Measurements from ENCODE around the gene PDE1C. TPM values are rescaled to one million over a fixed set of nuclear protein-coding genes. Genes with fewer than 3 reads are reported as not detected.

PDE1C gene
- total and polyA plus RNA-seq, 5 donors from 2014 or later = not detected

DNA sequence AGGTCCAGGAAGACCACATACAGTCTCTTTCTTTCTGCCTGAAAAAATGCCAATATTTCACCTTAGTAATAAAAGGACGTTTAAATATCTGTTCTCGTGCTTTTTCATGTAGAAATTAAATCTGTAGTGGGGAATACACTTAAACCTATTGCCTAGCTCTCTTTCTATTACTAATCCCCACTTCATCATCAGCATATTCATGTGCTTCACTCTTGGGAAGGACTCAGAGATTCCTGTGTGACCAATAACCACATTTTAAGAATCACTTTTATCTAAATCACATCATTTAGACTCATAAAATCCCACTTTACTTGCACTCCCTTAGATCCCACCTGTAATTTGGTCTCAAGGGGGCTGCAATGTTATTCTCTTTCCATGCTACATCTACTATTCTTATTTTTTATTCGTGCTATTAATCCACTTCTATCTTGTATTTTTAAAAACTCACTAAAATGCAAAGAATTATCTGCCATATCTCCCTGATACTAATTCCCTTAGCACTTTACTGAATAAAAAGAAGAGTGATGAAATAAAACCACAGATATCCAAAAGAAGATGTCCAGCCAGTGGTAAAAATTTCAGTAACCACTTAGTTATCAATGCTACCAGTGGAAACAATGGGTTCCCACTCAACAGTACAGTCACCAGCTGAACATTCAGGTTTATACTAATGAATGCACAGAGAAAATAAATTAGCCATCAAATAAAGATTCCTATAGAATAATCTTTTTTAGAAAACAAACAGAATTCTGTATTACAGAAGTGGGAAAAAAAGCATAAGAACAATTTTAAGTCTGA, 281.1 kb downstream of the PDE1C start:
- Histone ChIP-seq H3K4me1 (ENCODE audit: control insufficient read depth, insufficient read depth, low read length, poor library complexity, severe bottlenecking) (no peaks in the 10 kb centered on the region), H3K27ac (ENCODE audit: insufficient read depth, low read length, poor library complexity, severe bottlenecking) (no peak overlapping the region), H3K27me3 (ENCODE audit: control insufficient read depth, insufficient read depth, low read length) (no peaks in the 10 kb centered on the region), H3K4me3 (ENCODE audit: low read depth, low read length) (no peak overlapping the region), H3K36me3 (ENCODE audit: control insufficient read depth, insufficient read depth, low read length) (no peaks in the 10 kb centered on the region), H3K9me3 (ENCODE audit: control insufficient read depth in 2 of 2, low read length in 2 of 2) (no peaks in the 10 kb centered on the region)
- H3K27ac Mint-ChIP-seq = no peak overlapping the region
- no peaks in the 10 kb centered on the region for H3K27me3 Mint-ChIP-seq
- H3K9me3 Mint-ChIP-seq = peaks cover 0 to 3% (median 0%) of the 10 kb centered on the region in 7 donors
- no peaks in the 10 kb centered on the region for H3K4me1 Mint-ChIP-seq
- ATAC-seq (ENCODE audit: low read depth in 2 of 2) (no peak), DNase-seq (no peak)
- H3K4me3 Mint-ChIP-seq = no peak overlapping the region
- H3K36me3 Mint-ChIP-seq = no peaks in the 10 kb centered on the region

DNA sequence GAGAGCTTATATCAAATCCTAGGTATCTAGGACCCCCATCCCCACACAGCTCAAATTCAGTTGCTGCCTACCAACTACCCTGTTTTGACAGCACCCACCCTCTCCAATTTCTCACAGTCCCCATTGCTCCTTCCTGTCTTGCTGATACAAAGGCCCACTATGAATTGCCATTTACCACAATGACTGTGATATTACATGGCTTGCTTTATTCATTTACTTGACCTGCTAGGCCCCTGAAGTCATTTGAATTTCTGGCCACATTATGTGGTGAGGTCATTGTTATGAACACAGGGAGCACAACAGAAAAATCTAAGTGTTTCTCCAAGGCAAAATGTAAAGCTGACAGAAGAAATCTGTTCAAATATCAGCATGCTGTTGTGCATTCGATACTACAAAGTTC, 281.8 kb downstream of the PDE1C start:
- no peak overlapping the region for H3K4me3 Mint-ChIP-seq
- H3K27ac Mint-ChIP-seq = no peak overlapping the region
- Histone ChIP-seq H3K4me3 (ENCODE audit: low read depth, low read length) (no peak overlapping the region), H3K36me3 (ENCODE audit: control insufficient read depth, insufficient read depth, low read length) (no peaks in the 10 kb centered on the region), H3K4me1 (ENCODE audit: control insufficient read depth, insufficient read depth, low read length, poor library complexity, severe bottlenecking) (no peaks in the 10 kb centered on the region), H3K27me3 (ENCODE audit: control insufficient read depth, insufficient read depth, low read length) (no peaks in the 10 kb centered on the region), H3K27ac (ENCODE audit: insufficient read depth, low read length, poor library complexity, severe bottlenecking) (no peak overlapping the region), H3K9me3 (ENCODE audit: control insufficient read depth in 2 of 2, low read length in 2 of 2) (no peaks in the 10 kb centered on the region)
- ATAC-seq (ENCODE audit: low read depth in 2 of 2) (no peak), DNase-seq (no peak)
- H3K36me3 Mint-ChIP-seq = no peaks in the 10 kb centered on the region
- H3K27me3 Mint-ChIP-seq = no peaks in the 10 kb centered on the region
- H3K4me1 Mint-ChIP-seq = no peaks in the 10 kb centered on the region
- peaks cover 0 to 1% (median 0%) of the 10 kb centered on the region in 7 donors for H3K9me3 Mint-ChIP-seq

DNA sequence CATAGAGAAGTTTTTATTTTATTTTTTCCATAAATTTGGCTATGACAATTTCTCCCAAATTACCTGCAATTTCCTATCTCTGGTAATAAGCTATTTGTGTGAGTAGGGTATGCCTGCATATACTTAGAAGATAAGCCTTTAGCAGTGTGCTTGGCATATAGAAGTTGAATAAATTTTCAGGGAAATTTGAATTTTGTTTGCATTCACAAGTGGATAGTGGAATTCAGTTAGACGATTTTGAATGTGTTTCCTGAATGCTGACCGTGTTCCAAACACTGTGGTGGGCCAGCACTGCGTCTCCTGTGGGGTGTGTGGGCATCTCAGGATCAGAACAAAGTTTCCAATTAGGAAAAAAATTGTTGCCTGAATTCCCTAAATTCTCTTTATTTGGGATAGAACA, 283.9 kb downstream of the PDE1C start:
- DNase-seq (no peak), ATAC-seq (ENCODE audit: low read depth in 2 of 2) (no peak)
- Mint-ChIP-seq H3K27me3 (no peaks in the 10 kb centered on the region), H3K4me1 (no peaks in the 10 kb centered on the region), H3K4me3 (no peak overlapping the region), H3K27ac (no peak overlapping the region), H3K36me3 (no peaks in the 10 kb centered on the region), H3K9me3 (peaks cover 0 to 1% (median 0%) of the 10 kb centered on the region in 7 donors)
- Histone ChIP-seq H3K4me1 (ENCODE audit: control insufficient read depth, insufficient read depth, low read length, poor library complexity, severe bottlenecking) (no peaks in the 10 kb centered on the region), H3K9me3 (ENCODE audit: control insufficient read depth in 2 of 2, low read length in 2 of 2) (no peaks in the 10 kb centered on the region), H3K27ac (ENCODE audit: insufficient read depth, low read length, poor library complexity, severe bottlenecking) (no peak overlapping the region), H3K36me3 (ENCODE audit: control insufficient read depth, insufficient read depth, low read length) (no peaks in the 10 kb centered on the region), H3K27me3 (ENCODE audit: control insufficient read depth, insufficient read depth, low read length) (no peaks in the 10 kb centered on the region), H3K4me3 (ENCODE audit: low read depth, low read length) (no peak overlapping the region)

DNA sequence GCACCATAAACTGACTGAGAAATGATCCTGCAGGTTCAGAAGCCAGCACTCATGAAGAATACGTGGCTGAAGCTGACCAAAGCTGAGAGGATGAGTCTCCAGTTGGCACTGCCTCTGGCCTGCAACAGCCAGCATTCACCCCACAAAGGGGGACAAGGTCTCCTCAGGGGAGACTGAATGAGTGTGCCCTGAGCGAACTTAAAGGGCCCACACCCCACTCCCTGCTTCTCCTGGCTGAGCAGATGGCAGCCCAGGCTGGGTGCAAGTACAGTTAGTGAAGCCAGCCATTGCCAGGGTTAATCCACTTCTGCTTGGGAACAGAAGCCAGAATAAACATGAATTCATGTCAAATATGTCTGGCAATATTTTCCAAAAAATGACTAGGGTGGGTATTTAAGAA, 285.1 kb downstream of the PDE1C start:
- Histone ChIP-seq H3K36me3 (ENCODE audit: control insufficient read depth, insufficient read depth, low read length) (no peaks in the 10 kb centered on the region), H3K4me1 (ENCODE audit: control insufficient read depth, insufficient read depth, low read length, poor library complexity, severe bottlenecking) (no peaks in the 10 kb centered on the region), H3K27ac (ENCODE audit: insufficient read depth, low read length, poor library complexity, severe bottlenecking) (no peak overlapping the region), H3K9me3 (ENCODE audit: control insufficient read depth in 2 of 2, low read length in 2 of 2) (no peaks in the 10 kb centered on the region), H3K27me3 (ENCODE audit: control insufficient read depth, insufficient read depth, low read length) (no peaks in the 10 kb centered on the region), H3K4me3 (ENCODE audit: low read depth, low read length) (no peak overlapping the region)
- peaks cover 0 to 1% (median 0%) of the 10 kb centered on the region in 7 donors for H3K9me3 Mint-ChIP-seq
- no peak overlapping the region for H3K4me3 Mint-ChIP-seq
- no peaks in the 10 kb centered on the region for H3K4me1 Mint-ChIP-seq
- no peak for DNase-seq
- no peak for ATAC-seq (ENCODE audit: low read depth in 2 of 2)
- H3K27me3 Mint-ChIP-seq = no peaks in the 10 kb centered on the region
- H3K36me3 Mint-ChIP-seq = no peaks in the 10 kb centered on the region
- H3K27ac Mint-ChIP-seq = no peak overlapping the region

DNA sequence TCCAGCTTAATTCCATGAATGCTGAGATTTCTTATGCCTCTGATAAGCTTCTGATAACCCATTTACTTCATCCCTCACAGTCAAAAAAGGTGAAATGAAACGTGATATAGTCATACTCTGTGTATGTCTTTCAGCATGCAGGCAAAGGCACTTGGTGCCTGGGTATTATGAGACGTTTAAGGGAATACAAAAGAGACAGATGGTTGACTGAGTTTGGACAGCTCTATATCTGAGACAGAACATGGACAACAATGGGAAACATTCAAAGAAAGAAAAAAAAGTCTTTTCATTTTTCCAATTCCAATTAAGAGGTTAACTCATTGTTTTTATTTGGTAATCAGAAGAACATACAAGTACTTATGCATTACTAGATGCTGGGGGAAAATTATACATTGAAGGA, 287.0 kb downstream of the PDE1C start:
- Histone ChIP-seq H3K4me1 (ENCODE audit: control insufficient read depth, insufficient read depth, low read length, poor library complexity, severe bottlenecking) (no peaks in the 10 kb centered on the region), H3K36me3 (ENCODE audit: control insufficient read depth, insufficient read depth, low read length) (no peaks in the 10 kb centered on the region), H3K9me3 (ENCODE audit: control insufficient read depth in 2 of 2, low read length in 2 of 2) (no peaks in the 10 kb centered on the region), H3K4me3 (ENCODE audit: low read depth, low read length) (no peak overlapping the region), H3K27ac (ENCODE audit: insufficient read depth, low read length, poor library complexity, severe bottlenecking) (no peak overlapping the region), H3K27me3 (ENCODE audit: control insufficient read depth, insufficient read depth, low read length) (no peaks in the 10 kb centered on the region)
- Mint-ChIP-seq H3K36me3 (no peaks in the 10 kb centered on the region), H3K9me3 (peaks cover 0 to 2% (median 0%) of the 10 kb centered on the region in 7 donors), H3K4me1 (no peaks in the 10 kb centered on the region), H3K27ac (no peak overlapping the region), H3K4me3 (no peak overlapping the region), H3K27me3 (no peaks in the 10 kb centered on the region)
- DNase-seq (no peak), ATAC-seq (ENCODE audit: low read depth in 2 of 2) (no peak)

DNA sequence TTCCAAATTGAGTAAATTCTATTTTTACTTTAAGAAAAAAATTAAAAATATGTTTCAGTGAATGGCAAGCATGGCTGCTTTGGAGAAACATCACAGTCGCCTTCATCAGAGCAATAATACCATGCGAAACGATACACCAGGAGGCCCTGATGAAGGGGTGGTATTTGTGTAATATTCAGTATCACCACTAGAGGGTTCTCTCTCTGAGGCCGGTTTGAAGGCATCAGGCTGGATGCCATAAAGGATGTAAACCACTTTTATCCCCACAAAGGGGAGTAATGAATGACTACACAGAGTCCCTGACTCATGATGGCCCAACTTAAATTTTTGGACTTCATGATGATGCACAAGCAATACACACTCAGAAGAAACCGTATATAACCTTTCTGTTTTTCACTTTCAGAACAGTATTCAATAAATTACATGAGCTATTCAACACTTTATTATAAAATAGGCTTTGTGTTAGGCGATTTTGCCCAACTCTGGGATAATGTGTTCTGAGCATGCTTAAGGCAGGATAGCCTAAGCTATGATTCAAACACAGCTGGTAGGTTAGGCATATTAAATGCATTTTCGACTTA, 287.7 kb downstream of the PDE1C start:
- DNase-seq (peak in 1 of 3 donors; percentile 27), ATAC-seq (ENCODE audit: low read depth in 2 of 2) (no peak)
- Histone ChIP-seq H3K27ac (ENCODE audit: insufficient read depth, low read length, poor library complexity, severe bottlenecking) (no peak overlapping the region), H3K27me3 (ENCODE audit: control insufficient read depth, insufficient read depth, low read length) (no peaks in the 10 kb centered on the region), H3K4me1 (ENCODE audit: control insufficient read depth, insufficient read depth, low read length, poor library complexity, severe bottlenecking) (no peaks in the 10 kb centered on the region), H3K36me3 (ENCODE audit: control insufficient read depth, insufficient read depth, low read length) (no peaks in the 10 kb centered on the region), H3K4me3 (ENCODE audit: low read depth, low read length) (no peak overlapping the region), H3K9me3 (ENCODE audit: control insufficient read depth in 2 of 2, low read length in 2 of 2) (no peaks in the 10 kb centered on the region)
- Mint-ChIP-seq H3K27ac (no peak overlapping the region), H3K4me1 (no peaks in the 10 kb centered on the region), H3K36me3 (no peaks in the 10 kb centered on the region), H3K9me3 (peaks cover 0 to 2% (median 0%) of the 10 kb centered on the region in 7 donors), H3K4me3 (no peak overlapping the region), H3K27me3 (no peaks in the 10 kb centered on the region)

DNA sequence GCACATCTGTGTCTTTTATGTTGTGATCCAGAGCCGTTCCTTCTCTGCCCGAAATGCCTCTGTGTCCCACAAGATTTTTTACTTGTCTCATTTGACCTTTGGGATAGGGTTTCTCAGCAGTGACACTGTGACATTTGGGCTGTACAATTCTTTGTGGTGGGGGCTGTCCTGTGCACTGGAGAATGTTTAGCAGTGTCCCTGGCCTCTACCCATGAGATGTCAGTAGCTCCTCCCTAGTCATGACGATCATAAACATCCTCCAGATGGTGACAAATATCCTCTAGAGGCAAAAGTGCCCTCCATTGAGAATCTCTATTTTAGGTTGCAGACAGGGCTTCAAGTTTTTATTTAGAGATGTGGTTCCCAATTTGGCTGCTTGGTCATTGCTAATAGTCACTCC, 291.9 kb downstream of the PDE1C start:
- no peaks in the 10 kb centered on the region for H3K4me1 Mint-ChIP-seq
- no peaks in the 10 kb centered on the region for H3K27me3 Mint-ChIP-seq
- H3K27ac Mint-ChIP-seq = no peak overlapping the region
- DNase-seq = no peak
- H3K9me3 ChIP-seq (ENCODE audit: control insufficient read depth in 2 of 2, low read length in 2 of 2) = no peaks in the 10 kb centered on the region
- H3K27me3 ChIP-seq (ENCODE audit: control insufficient read depth, insufficient read depth, low read length) = no peaks in the 10 kb centered on the region
- no peak overlapping the region for H3K27ac ChIP-seq (ENCODE audit: insufficient read depth, low read length, poor library complexity, severe bottlenecking)
- no peaks in the 10 kb centered on the region for H3K4me1 ChIP-seq (ENCODE audit: control insufficient read depth, insufficient read depth, low read length, poor library complexity, severe bottlenecking)
- no peaks in the 10 kb centered on the region for H3K36me3 ChIP-seq (ENCODE audit: control insufficient read depth, insufficient read depth, low read length)
- no peak overlapping the region for H3K4me3 Mint-ChIP-seq
- no peak for ATAC-seq (ENCODE audit: low read depth in 2 of 2)
- no peaks in the 10 kb centered on the region for H3K36me3 Mint-ChIP-seq
- no peak overlapping the region for H3K4me3 ChIP-seq (ENCODE audit: low read depth, low read length)
- H3K9me3 Mint-ChIP-seq = peaks cover 0 to 5% (median 2%) of the 10 kb centered on the region in 7 donors

DNA sequence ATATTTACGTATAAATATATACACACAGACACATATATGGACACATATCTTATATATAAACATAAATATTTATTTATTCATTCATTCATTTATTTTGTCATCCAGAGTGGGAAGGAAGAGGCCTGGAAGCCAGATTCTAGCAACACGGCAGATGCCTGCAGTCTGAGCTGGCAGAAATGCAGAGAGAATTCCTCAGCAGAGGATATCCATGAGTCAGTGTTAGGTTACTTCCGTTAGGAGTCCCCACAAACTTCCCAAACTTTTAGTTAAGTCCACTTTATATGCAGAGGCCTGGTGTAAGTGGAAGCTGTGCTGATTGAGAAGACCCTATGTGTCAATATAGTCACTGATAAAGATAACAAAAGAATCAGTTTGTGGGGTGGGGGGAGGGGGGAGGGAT, 293.6 kb downstream of the PDE1C start:
- H3K4me3 Mint-ChIP-seq = no peak overlapping the region
- H3K9me3 Mint-ChIP-seq = peaks cover 0 to 9% (median 3%) of the 10 kb centered on the region in 7 donors
- H3K4me3 ChIP-seq (ENCODE audit: low read depth, low read length) = no peak overlapping the region
- H3K9me3 ChIP-seq (ENCODE audit: control insufficient read depth in 2 of 2, low read length in 2 of 2) = no peaks in the 10 kb centered on the region
- H3K27me3 Mint-ChIP-seq = no peaks in the 10 kb centered on the region
- no peak overlapping the region for H3K27ac ChIP-seq (ENCODE audit: insufficient read depth, low read length, poor library complexity, severe bottlenecking)
- H3K27me3 ChIP-seq (ENCODE audit: control insufficient read depth, insufficient read depth, low read length) = no peaks in the 10 kb centered on the region
- no peaks in the 10 kb centered on the region for H3K4me1 Mint-ChIP-seq
- no peaks in the 10 kb centered on the region for H3K36me3 Mint-ChIP-seq
- no peak for ATAC-seq (ENCODE audit: low read depth in 2 of 2)
- no peak for DNase-seq
- H3K4me1 ChIP-seq (ENCODE audit: control insufficient read depth, insufficient read depth, low read length, poor library complexity, severe bottlenecking) = no peaks in the 10 kb centered on the region
- no peak overlapping the region for H3K27ac Mint-ChIP-seq
- H3K36me3 ChIP-seq (ENCODE audit: control insufficient read depth, insufficient read depth, low read length) = no peaks in the 10 kb centered on the region

Data from CD4-positive, CD25-positive, alpha-beta regulatory T cell (primary cell).